Keratinocyte (primary cell): ENCODE data around the gene C19orf12. TPM values are rescaled to one million over a fixed set of nuclear protein-coding genes. Genes with fewer than 3 reads are reported as not detected.

ENCODE experiments used
- DNase-seq: peaks from one replicate; pipeline ENCODE4 v3.0.0-alpha.2; 2011; ENCODE audit warnings: low read depth, missing footprints, low spot score
- FAIRE-seq: peaks from 2 replicates; lab custom pipeline; 2011; peaks lifted over from hg19 to GRCh38; lab: Jason Lieb, UNC
- H2AFZ ChIP-seq: 2 replicates; pipeline ENCODE4 v1.6.0; 2012; ENCODE audit warnings: low read length, control low read depth, inconsistent platforms; ENCODE audit not compliant: control insufficient read depth
- H3K27ac ChIP-seq: 2 replicates; pipeline ENCODE4 v1.5.1; 2011; ENCODE audit warnings: low read length; ENCODE audit not compliant: control insufficient read depth, insufficient read depth
- H3K27me3 ChIP-seq: 3 replicates; pipeline ENCODE4 v1.6.0; 2011; ENCODE audit warnings: low read length; ENCODE audit not compliant: control insufficient read depth, insufficient read depth; ENCODE audit errors: extremely low read depth
- H3K36me3 ChIP-seq, 2 experiments: 2 replicates in 1 of 2; 3 replicates in 1 of 2; pipeline ENCODE4 v1.5.1; 2011; ENCODE audit warnings: low read length in 2 of 2, mild to moderate bottlenecking in 1 of 2; ENCODE audit not compliant: control insufficient read depth in 2 of 2, insufficient read depth in 2 of 2; ENCODE audit errors: extremely low read depth in 1 of 2
- H3K4me1 ChIP-seq: 3 replicates; pipeline ENCODE4 v1.5.1; 2011; ENCODE audit warnings: low read length; ENCODE audit not compliant: control insufficient read depth, insufficient read depth; ENCODE audit errors: extremely low read depth
- H3K4me2 ChIP-seq: 3 replicates; pipeline ENCODE4 v1.6.0; 2011; ENCODE audit warnings: low read depth, low read length; ENCODE audit not compliant: control insufficient read depth, insufficient read depth; ENCODE audit errors: extremely low read depth
- H3K4me3 ChIP-seq, 3 experiments: fragments of 200-600 bp in 1 of 3; sonication (generic) in 1 of 3; 2 replicates in 2 of 3; 3 replicates in 1 of 3; pipeline ENCODE4 v1.5.1; 2011 to 2016; ENCODE audit warnings: low read length in 3 of 3, mild to moderate bottlenecking in 3 of 3, control low read depth in 2 of 3, inconsistent platforms in 1 of 3, low read depth in 1 of 3, mixed read lengths in 1 of 3, mixed run types in 1 of 3, moderate library complexity in 1 of 3; ENCODE audit not compliant: control insufficient read depth in 2 of 3, insufficient read depth in 2 of 3; ENCODE audit errors: extremely low read depth in 1 of 3
- H3K79me2 ChIP-seq: 2 replicates; pipeline ENCODE4 v1.6.0; 2012; ENCODE audit warnings: low read length; ENCODE audit not compliant: control insufficient read depth, insufficient read depth
- H3K9ac ChIP-seq: 3 replicates; pipeline ENCODE4 v1.6.0; 2011; ENCODE audit warnings: low read length; ENCODE audit not compliant: control insufficient read depth, insufficient read depth; ENCODE audit errors: extremely low read depth
- H3K9me1 ChIP-seq: 3 replicates; pipeline ENCODE4 v1.6.0; 2011; ENCODE audit warnings: low read length; ENCODE audit not compliant: control insufficient read depth, insufficient read depth; ENCODE audit errors: extremely low read depth
- H3K9me3 ChIP-seq: 2 replicates; pipeline ENCODE4 v1.5.1; 2012; ENCODE audit warnings: low read depth, low read length; ENCODE audit not compliant: control insufficient read depth
- H4K20me1 ChIP-seq: 3 replicates; pipeline ENCODE4 v1.6.0; 2011; ENCODE audit warnings: low read length; ENCODE audit not compliant: control insufficient read depth, insufficient read depth; ENCODE audit errors: extremely low read depth
- CTCF ChIP-seq, 3 experiments: IDR thresholded peaks in 1 of 3; conservative IDR thresholded peaks in 1 of 3; optimal IDR thresholded peaks in 1 of 3; 2 replicates in 2 of 3; 3 replicates in 1 of 3; pipeline versions ENCODE3 to v1.5.1; 2011; ENCODE audit warnings: low read length in 3 of 3, mild to moderate bottlenecking in 3 of 3, moderate library complexity in 2 of 3, control low read depth in 1 of 3, inconsistent platforms in 1 of 3; ENCODE audit not compliant: insufficient read depth in 2 of 3; ENCODE audit errors: extremely low read depth in 1 of 3
- EZH2 ChIP-seq: IDR thresholded peaks from one replicate; pipeline ENCODE4 v1.6.1; 2012; ENCODE audit warnings: inconsistent platforms, mild to moderate bottlenecking, low read length, moderate library complexity
- dilution Hi-C: fragments of 300-500 bp; cut with MboI; formaldehyde crosslinking; loops from one replicate; pipeline ENCODE4 v1.7.0; 2020; ENCODE audit warnings: low sequenced_read_pairs; ENCODE audit not compliant: extremely low pct_ligation_motif_present
- polyA plus RNA-seq, 5 experiments: library from polyadenylated mRNA; depleted of rRNA in 3 of 5; stranded (reverse) in 3 of 5; stranded (forward) in 1 of 5; unstranded in 1 of 5; fragments of >200 nt; gene quantifications; 1 replicate in 1 of 5; 2 replicates in 3 of 5; 3 replicates in 1 of 5; pipeline versions ENCODE4 v1.2.1 to v1.2.3, GENCODE V29; 2011 to 2012; ENCODE audit warnings: missing spikeins in 2 of 5, low read depth in 1 of 5, low replicate concordance in 1 of 5

Gene C19orf12
- polyA plus RNA-seq, 1 donor (not counting 4 experiments of a cell fraction or from before 2014, with no cell fraction given), result 12.3 TPM

- H3K9me1 ChIP-seq, result no peaks in the 10 kb centered on the region
- H3K9ac ChIP-seq, result no peak overlapping the region
- H2AFZ ChIP-seq, result no peak overlapping the region
- H3K27ac ChIP-seq, result no peak overlapping the region
- FAIRE-seq (no peak), DNase-seq (no peak)
- no peaks in the 10 kb centered on the region for H3K9me3 ChIP-seq
- dilution Hi-C loops, result no loop called here
- H3K4me2 ChIP-seq, result no peak overlapping the region
- peaks cover 9 to 15% of the 10 kb centered on the region in 2 experiments for H3K36me3 ChIP-seq
- H3K4me3 ChIP-seq, result no peak overlapping the region
- no peaks in the 10 kb centered on the region for H3K27me3 ChIP-seq
- peaks cover 3% of the 10 kb centered on the region for H3K79me2 ChIP-seq
- peaks cover 4% of the 10 kb centered on the region for H4K20me1 ChIP-seq
- no peaks in the 10 kb centered on the region for H3K4me1 ChIP-seq
- TF ChIP-seq EZH2 (no peak), CTCF (optimal IDR thresholded peaks at IDR 0.05 in 1 of 3, IDR thresholded peaks at IDR 0.05 in 1 of 3, conservative IDR thresholded peaks at IDR 0.05 in 1 of 3; ENCODE audit: extremely low read depth in 1 of 3, insufficient read depth in 2 of 3, low read length in 3 of 3) (no peak)
Observed at GRCh38 chr19:29680447-29680846, 34.6 kb downstream of the C19orf12 start.

- no peak overlapping the region for H3K4me3 ChIP-seq
- H3K27me3 ChIP-seq, result no peaks in the 10 kb centered on the region
- dilution Hi-C loops, result no loop called here
- no peak overlapping the region for H3K4me2 ChIP-seq
- no peak overlapping the region for H3K9ac ChIP-seq
- H4K20me1 ChIP-seq, result peaks cover 6% of the 10 kb centered on the region
- DNase-seq (no peak), FAIRE-seq (no peak)
- H3K9me1 ChIP-seq, result no peaks in the 10 kb centered on the region
- no peaks in the 10 kb centered on the region for H3K9me3 ChIP-seq
- no peak overlapping the region for H2AFZ ChIP-seq
- peaks cover 5% of the 10 kb centered on the region for H3K79me2 ChIP-seq
- H3K27ac ChIP-seq, result no peak overlapping the region
- H3K36me3 ChIP-seq, result peaks cover 12 to 21% of the 10 kb centered on the region in 2 experiments
- TF ChIP-seq CTCF (optimal IDR thresholded peaks at IDR 0.05 in 1 of 3, IDR thresholded peaks at IDR 0.05 in 1 of 3, conservative IDR thresholded peaks at IDR 0.05 in 1 of 3; ENCODE audit: extremely low read depth in 1 of 3, insufficient read depth in 2 of 3, low read length in 3 of 3) (no peak), EZH2 (no peak)
- H3K4me1 ChIP-seq, result no peaks in the 10 kb centered on the region
Observed at GRCh38 chr19:29679598-29680210, 35.4 kb downstream of the C19orf12 start.
